Cardiac fibroblast (primary cell): ENCODE data around the gene LENG8.
A peak's percentile ranks its signal among the peaks of the same experiment; 100 is the strongest.

Experiments used
- DNase-seq, 2 donors: peaks; one replicate each; pipeline versions ENCODE4 v3.0.0 to v3.0.0-alpha.2; 2010; ENCODE audit warnings: low read depth in 2 of 2
- H3K4me3 ChIP-seq, 2 donors: replicated peaks in 1 of 2; 1 replicate in 1 of 2; 2 replicates in 1 of 2; pipeline ENCODE4 v1.5.1; 2011; ENCODE audit warnings: low read depth in 2 of 2, low read length in 2 of 2, mild to moderate bottlenecking in 2 of 2, moderate library complexity in 1 of 2
- CTCF ChIP-seq: IDR thresholded peaks from one replicate; pipeline ENCODE4 v1.5.1; 2011; ENCODE audit warnings: low read depth, mild to moderate bottlenecking, low read length, inconsistent platforms

The LENG8 gene

GRCh38 chr19:54473071-54473891, 24.3 kb downstream of the LENG8 start, which contains the start of gene CDC42EP5:
CDC42EP5 (minus strand) TSS chr19:54473296; CDS start chr19:54465547, 7,749 bp downstream.
- H3K4me3 ChIP-seq = peak within 1 kb of the TSS; percentile 63 to 66
- TF ChIP-seq CTCF = no peak
- DNase-seq = peak; percentile 83 to 94

GRCh38 chr19:54473892-54474372, 24.9 kb downstream of the LENG8 start:
- H3K4me3 ChIP-seq = peak overlapping the region in 1 of 2 donors; percentile 66
- no peak for DNase-seq

GRCh38 chr19:54475706-54476105, 26.7 kb downstream of the LENG8 start:
- no peak for DNase-seq
- no peak for TF ChIP-seq CTCF

More at GRCh38 chr19:54473892-54474372, 24.9 kb downstream of the LENG8 start:
- no peak for TF ChIP-seq CTCF

GRCh38 chr19:54477650-54478049, 28.7 kb downstream of the LENG8 start:
- no peak for TF ChIP-seq CTCF
- H3K4me3 ChIP-seq = no peak overlapping the region
- no peak for DNase-seq

More at GRCh38 chr19:54475706-54476105, 26.7 kb downstream of the LENG8 start:
- H3K4me3 ChIP-seq = no peak overlapping the region

GRCh38 chr19:54478677-54479266, 29.8 kb downstream of the LENG8 start:
- peak; percentile 63 to 66 for DNase-seq
- peak; percentile 55 for TF ChIP-seq CTCF
- H3K4me3 ChIP-seq = no peak overlapping the region

- no peak overlapping the region for H3K4me3 ChIP-seq
- no peak for DNase-seq
- TF ChIP-seq CTCF = no peak
These were observed 31.1 kb downstream of the LENG8 start for GRCh38 chr19:54480051-54480450.
